HG03432 (cell line): ENCODE measurements around the gene FAM76A.
"Not testable (repeated sequence)": the region's sequence is repeated elsewhere in the genome, so short reads cannot be mapped to it uniquely, and the experiment has no call there.

ENCODE experiments used
- ATAC-seq: cut with Tn5 transposase; IDR thresholded peaks from one replicate; pipeline ENCODE4 v1.9.1; 2021; ENCODE audit warnings: mild to moderate bottlenecking, moderate library complexity; ENCODE audit not compliant: unreplicated experiment

The FAM76A gene

DNA sequence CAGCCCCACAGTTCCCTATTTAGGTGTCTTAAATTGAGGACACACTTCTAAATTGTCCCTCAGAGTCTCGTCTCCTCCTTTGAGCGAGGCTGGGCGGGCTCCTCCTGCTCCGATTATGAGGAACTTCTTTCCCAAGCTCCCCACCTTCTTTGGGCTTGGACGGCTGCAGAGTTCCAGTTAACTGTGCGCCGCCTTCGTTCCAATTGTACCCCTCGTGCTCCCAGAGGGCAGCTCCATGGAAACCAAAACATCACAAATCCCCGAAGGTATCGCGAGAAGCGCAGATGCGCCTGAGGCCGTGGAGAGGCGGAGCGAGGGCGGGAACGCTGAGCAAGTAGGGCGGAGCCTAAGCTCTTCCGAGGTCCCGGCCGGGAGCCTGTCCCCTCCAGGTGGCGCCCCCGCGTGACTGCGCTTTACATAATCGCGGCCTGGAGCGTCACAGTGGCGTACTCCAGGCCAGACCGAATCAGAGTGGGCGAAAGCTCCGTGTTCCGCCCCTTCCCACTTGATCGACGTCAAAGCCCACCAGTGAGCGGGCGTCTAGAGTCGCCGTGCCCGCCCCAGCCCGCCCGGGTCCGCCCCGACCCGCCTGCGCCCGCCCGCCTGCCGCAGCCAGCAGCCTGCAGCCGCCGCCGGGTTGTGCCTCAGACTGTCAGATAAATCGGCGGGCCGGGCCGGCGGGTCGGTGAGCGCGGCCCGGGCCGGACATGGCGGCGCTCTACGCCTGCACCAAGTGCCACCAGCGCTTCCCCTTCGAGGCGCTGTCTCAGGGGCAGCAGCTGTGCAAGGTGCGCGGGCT is at the start of gene FAM76A:
Gene FAM76A, plus strand, starts transcription at position 588 of the 799 bp plus-strand sequence. Its CDS starts 120 bp downstream, at position 708.
- peak; percentile 94 for ATAC-seq

GRCh38 chr1:27676410-27676809 is 49.4 kb upstream of the FAM76A start:
- ATAC-seq: no peak

DNA sequence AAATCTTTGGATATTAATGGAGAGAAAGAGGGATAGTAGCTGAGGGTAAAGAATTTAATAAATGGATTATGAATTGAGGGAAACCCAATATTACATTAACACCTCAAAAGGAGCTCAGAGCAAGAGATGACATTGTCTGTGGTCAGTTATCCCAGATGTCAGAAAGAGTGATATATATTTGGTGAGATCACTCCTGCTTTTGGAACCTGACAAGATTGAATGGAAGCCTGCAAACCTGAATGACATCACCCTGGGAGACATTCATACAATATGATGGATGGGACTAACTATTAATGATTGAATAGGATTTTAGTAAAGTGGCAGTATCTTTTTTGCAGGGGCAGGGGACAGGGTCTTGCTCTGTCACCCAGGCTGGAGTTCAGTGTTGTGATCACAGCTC is 47.0 kb upstream of the FAM76A start:
- ATAC-seq: no peak

- not testable (repeated sequence) for ATAC-seq
Measured at GRCh38 chr1:27680225-27680791, 45.5 kb upstream of the FAM76A start.

DNA sequence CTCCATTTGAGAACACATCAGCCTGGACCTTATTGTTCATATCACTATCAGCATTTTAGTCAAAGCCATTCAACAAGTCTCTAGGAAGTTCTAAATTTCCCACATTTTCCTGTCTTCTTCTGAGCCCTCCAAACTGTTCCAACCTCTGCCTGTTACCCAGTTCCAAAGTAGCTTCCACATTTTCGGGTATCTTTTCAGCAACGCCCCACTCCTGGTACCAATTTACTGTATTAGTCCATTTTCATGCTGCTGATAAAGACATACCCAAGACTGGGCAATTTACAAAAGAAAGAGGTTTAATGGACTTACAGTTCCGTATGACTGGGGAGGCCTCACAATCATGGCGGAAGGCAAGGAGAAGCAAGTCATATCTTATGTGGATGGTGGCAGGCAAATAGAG is 44.2 kb upstream of the FAM76A start:
- ATAC-seq: not testable (repeated sequence)

GRCh38 chr1:27682351-27682944 is 43.3 kb upstream of the FAM76A start:
- no peak for ATAC-seq

DNA sequence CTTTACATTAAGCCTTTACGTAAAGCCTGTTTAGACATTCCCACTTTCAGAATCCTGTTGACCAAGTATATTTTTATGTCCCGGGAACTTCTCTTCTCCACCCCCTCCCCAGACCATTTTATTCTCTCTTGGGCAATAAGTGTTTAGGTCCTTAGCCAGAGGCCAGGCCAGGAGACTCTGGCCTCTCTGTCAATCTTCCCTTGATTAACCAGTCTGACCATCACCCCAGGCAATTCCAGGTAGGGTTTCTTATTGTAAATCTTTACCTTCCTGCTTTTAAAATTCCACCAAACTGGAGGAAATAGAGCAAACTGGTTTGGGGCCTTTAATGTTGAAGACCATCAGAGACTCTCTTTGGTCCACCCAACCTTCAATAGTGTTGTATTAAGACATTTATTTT is 41.6 kb upstream of the FAM76A start:
- ATAC-seq: no peak

DNA sequence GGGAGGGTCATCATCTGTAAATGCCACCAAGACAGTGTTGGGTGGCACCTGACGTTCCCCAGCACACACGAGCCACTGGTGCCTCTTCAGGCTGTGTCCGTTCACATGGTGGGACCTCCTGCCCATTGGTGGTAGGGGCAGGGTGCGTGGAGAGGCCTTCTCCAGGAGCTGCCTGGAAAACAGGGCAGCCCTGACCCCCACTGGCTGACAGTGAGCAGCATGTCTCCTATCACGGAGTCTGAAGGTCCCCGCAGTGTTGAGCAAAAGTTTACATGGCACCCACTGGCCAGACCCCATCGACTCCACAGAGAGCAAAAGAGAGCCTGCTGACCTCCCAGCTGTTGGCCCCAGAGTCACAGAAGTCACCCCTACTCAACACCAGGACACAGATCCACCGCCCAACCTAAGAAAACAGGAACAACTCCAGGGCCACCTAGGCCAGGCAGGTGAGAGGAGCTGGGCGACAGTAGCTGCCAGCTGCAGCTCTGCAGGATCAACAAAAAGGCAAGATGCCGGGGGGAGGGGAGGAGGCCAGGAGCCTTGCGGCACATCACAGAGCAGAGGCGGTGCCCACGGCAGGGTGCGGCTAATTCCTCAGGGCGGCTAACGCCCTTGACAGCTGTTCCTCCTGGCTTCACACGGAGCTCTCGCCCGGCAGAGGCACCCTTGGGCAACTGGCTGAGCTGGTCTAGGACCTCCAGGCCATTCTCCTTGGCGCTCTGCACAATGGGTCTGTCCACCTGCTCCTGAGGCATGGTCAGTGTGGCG is 39.4 kb upstream of the FAM76A start:
- ATAC-seq: no peak

DNA sequence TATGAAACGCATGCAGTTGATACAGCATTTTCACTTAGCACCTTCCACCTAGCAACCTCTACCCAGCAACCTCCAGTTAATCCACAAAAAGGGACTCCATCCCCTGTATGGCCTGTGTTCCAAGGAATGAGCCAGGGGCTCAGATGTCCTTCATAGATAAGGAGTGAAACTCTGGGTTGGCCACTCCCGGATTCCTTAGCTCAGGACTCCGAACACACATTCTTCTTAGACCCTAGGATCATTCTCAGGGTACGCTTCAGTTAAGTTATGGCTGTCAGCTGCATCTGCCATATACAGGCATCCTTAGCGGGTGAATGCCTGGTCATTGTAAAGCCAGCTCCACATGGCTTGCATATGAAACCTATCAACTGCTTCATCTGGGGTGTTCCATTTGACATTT is 37.9 kb upstream of the FAM76A start:
- no peak for ATAC-seq

- no peak for ATAC-seq
Measured at GRCh38 chr1:27689423-27690173, 36.2 kb upstream of the FAM76A start.

DNA sequence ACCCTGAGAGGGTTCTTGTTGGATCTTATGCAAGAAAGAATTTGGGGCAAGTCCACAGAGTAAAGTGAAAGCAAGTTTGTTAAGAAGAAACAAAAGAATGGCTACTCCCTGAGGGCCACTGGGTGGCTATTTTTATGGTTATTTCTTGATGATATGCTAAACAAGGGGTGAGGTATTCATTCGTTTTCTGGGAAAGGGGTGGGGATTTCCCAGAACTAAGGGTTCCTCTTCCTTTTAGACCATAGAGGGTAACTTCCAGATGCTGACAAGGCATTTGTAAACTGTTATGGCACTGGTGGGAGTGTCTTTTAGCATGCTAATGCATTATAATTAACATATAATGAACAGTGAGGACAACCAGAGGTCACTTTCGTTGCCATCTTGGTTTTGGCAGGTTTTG is 35.6 kb upstream of the FAM76A start:
- ATAC-seq: no peak

DNA sequence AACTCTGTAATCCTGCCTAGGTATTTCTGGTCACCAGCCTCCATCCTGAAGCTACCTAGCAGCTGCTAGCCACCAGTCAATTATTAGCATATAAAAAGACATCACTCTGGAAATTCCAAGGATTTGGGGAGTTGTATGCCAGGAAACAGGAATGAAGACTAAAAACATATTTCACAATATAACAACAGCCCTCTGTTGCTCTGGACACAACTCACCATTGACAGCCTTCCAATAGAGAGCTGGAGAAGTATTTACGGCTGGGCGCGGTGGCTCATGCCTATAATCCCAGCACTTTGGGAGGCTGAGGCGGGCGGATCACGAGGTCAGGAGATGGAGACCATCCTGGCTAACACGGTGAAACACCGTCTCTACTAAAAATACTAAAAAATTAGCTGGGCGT is 28.9 kb upstream of the FAM76A start:
- ATAC-seq: not testable (repeated sequence)

- ATAC-seq: no peak
Measured at GRCh38 chr1:27704958-27705357, 20.8 kb upstream of the FAM76A start.

DNA sequence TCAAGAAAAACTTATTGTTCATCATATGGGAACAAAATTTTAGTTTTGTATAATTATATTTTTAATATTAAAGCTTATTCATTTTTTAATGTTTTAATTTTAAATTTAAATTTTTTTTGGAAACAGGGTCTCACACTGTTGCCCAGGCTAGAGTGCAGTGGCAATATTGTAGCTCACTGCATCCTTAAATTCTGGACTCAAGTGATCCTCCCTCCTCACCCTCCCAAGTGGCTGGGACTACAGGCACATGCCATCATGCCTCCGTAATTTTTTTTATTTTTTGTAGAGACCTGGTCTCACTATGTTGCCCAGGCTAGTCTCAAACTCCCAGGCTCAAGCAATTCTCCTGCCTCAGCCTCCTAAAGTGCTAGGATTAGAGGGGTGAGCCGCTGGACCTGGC is 20.2 kb upstream of the FAM76A start:
- ATAC-seq: no peak

GRCh38 chr1:27710574-27710973 is 15.2 kb upstream of the FAM76A start:
- no peak for ATAC-seq

- no peak for ATAC-seq
Measured at GRCh38 chr1:27713139-27713725, 12.5 kb upstream of the FAM76A start.

DNA sequence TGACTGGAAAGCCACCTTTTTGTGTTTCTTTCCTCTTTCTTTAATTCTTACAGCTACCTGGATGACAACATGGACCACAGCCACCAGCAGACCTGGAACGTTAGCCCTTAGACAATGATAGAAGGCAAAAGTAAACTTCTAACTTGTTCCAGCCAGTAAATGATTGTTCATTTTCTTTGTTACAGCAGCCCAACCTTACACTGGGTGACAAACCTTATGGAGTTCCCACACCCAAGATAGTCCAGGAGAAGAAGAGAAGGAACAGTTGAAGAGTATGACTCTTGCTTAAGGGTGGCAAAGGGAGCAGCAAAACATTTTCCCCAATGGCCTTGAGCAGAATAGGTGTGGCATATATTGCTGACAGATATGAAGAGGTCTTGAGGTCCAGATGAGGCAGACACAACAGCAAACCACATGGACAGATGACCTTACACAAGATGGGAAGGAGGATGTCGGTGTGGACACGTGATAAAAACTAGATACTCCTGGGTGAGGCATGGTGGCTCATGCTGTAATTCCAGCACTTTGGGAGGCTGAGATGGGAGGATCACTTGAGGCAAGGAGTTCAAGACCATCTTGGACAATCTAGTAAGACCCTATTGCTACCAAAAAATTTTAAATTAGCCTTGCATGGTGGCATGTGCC is 11.8 kb upstream of the FAM76A start:
- no peak for ATAC-seq

DNA sequence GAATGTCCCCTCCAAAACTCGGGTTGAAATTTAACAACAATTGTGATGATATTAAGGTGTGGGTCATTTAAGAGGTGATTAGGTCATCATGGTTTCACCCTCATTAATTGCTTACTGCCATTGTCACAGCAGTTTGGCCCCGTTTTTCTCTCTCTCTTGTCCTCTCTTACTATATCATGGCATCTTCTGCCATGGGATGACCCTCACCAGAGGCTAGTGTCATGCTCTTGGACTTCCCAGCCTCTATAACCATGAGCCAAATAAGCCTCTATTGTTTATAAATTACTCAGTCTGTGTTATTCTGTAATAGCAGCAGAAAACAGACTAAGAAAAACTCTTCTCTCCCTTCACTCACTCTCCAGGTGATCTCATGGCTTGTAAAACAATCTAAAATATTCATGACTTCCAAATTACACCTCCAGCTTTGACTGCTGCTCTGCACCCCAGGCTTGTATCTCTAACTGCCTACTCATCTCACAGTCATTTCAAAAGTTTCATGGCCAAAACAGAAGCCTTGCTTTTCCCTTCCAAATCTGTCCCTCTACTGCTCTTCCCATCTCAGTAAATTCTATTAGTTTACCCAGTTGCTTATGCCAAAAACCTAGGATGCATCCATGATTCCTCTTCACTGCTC is 9.4 kb upstream of the FAM76A start:
- ATAC-seq: no peak
